Kidney capillary endothelial cell (primary cell): ENCODE data around the gene DNAJC2.
"Not testable (repeated sequence)": the region's sequence is repeated elsewhere in the genome, so short reads cannot be mapped to it uniquely, and the experiment has no call there.

ENCODE experiments used
- DNase-seq: peaks from one replicate; pipeline ENCODE4 v3.0.0-alpha.2; 2018; ENCODE audit warnings: low spot score

Gene DNAJC2

GRCh38 chr7:103341466-103341865 is 3.1 kb downstream of the DNAJC2 start:
- DNase-seq = no peak

- no peak for DNase-seq
These were observed 5.7 kb downstream of the DNAJC2 start for GRCh38 chr7:103338864-103339263.

- no peak for DNase-seq
These were observed 7.8 kb downstream of the DNAJC2 start for GRCh38 chr7:103336761-103337160.

GRCh38 chr7:103325744-103326143 is 18.8 kb downstream of the DNAJC2 start:
- DNase-seq = no peak

GRCh38 chr7:103317009-103317408 is 27.6 kb downstream of the DNAJC2 start:
- no peak for DNase-seq

- DNase-seq = no peak
These were observed 28.1 kb downstream of the DNAJC2 start for GRCh38 chr7:103316380-103316941.

- no peak for DNase-seq
These were observed 29.7 kb downstream of the DNAJC2 start for GRCh38 chr7:103314852-103315251.

GRCh38 chr7:103307503-103308231 is 36.9 kb downstream of the DNAJC2 start:
- no peak for DNase-seq

- no peak for DNase-seq
These were observed 43.1 kb downstream of the DNAJC2 start for GRCh38 chr7:103301441-103301840.

- DNase-seq = no peak
These were observed 44.9 kb downstream of the DNAJC2 start for GRCh38 chr7:103299660-103300059.

GRCh38 chr7:103297837-103298179 is 46.8 kb downstream of the DNAJC2 start:
- DNase-seq = no peak

- DNase-seq = peak; percentile 86
These were observed 47.4 kb downstream of the DNAJC2 start, which contains the start of gene PMPCB for GRCh38 chr7:103296901-103297836. PMPCB (plus strand) TSS chr7:103297435; CDS start chr7:103297460, 25 bp downstream.

GRCh38 chr7:103293526-103293925 is 51.0 kb downstream of the DNAJC2 start:
- no peak for DNase-seq

GRCh38 chr7:103292122-103292521 is 52.4 kb downstream of the DNAJC2 start:
- DNase-seq = no peak

- not testable (repeated sequence) for DNase-seq
These were observed 61.7 kb downstream of the DNAJC2 start for GRCh38 chr7:103282802-103283427.

GRCh38 chr7:103280803-103281155 is 63.8 kb downstream of the DNAJC2 start:
- DNase-seq = peak; percentile 9

- DNase-seq = peak; percentile 16
These were observed 64.4 kb downstream of the DNAJC2 start for GRCh38 chr7:103279963-103280802.

- not testable (repeated sequence) for DNase-seq
These were observed 65.0 kb downstream of the DNAJC2 start for GRCh38 chr7:103279636-103279962.

- not testable (repeated sequence) for DNase-seq
These were observed 66.4 kb downstream of the DNAJC2 start for GRCh38 chr7:103278195-103278594.

- DNase-seq = not testable (repeated sequence)
These were observed 69.7 kb downstream of the DNAJC2 start for GRCh38 chr7:103274867-103275266.

- DNase-seq = not testable (repeated sequence)
These were observed 71.2 kb downstream of the DNAJC2 start for GRCh38 chr7:103273374-103273773.
